Ishikawa (cell line): ENCODE data around the gene GUCY2D.

ENCODE experiments used
- MAX ChIP-seq: IDR thresholded peaks from 2 replicates; pipeline ENCODE4 v1.6.1; 2012
- REST ChIP-seq: IDR thresholded peaks from 2 replicates; pipeline ENCODE4 v1.6.1; 2012; ENCODE audit warnings: low read depth, mild to moderate bottlenecking

GRCh38 chr17:7992924-7993323, 9.5 kb upstream of the GUCY2D start:
- TF ChIP-seq REST (no peak), MAX (no peak)
